Brain microvascular endothelial cell (primary cell): ENCODE data around the gene HNF1A.

Experiments used
- DNase-seq: peaks from one replicate; pipeline ENCODE4 v3.0.0-alpha.2; 2020
- H3K27ac ChIP-seq: fragments of 250-450 bp; sonication (Bioruptor Pico); 2 replicates; pipeline ENCODE4 v1.5.1; 2020; ENCODE audit warnings: mild to moderate bottlenecking, moderate library complexity
- H3K27me3 ChIP-seq: fragments of 250-450 bp; sonication (Bioruptor Pico); replicated peaks from 2 replicates; pipeline ENCODE4 v1.5.1; 2020; ENCODE audit warnings: mild to moderate bottlenecking
- H3K36me3 ChIP-seq: fragments of 250-450 bp; sonication (Bioruptor Pico); replicated peaks from 2 replicates; pipeline ENCODE4 v1.5.1; 2020; ENCODE audit warnings: mild to moderate bottlenecking
- H3K4me3 ChIP-seq: 2 replicates; pipeline ENCODE4 v1.5.1; 2011; ENCODE audit warnings: low read depth, mild to moderate bottlenecking, control low read depth, low read length, moderate library complexity
- CTCF ChIP-seq: IDR thresholded peaks from 2 replicates; pipeline ENCODE4 v1.5.1; 2011; ENCODE audit warnings: low read depth, mild to moderate bottlenecking, moderate library complexity, low read length, control low read depth, inconsistent platforms; ENCODE audit errors: missing control alignments
- in situ Hi-C: cut with HindIII; loops from 2 replicates; pipeline ENCODE4 v1.10.0; 2017; ENCODE audit warnings: low sequenced_read_pairs, low pct_ligation_motif_present

HNF1A gene

GRCh38 chr12:120971299-120972180, 6.8 kb upstream of the HNF1A start:
- Histone ChIP-seq H3K4me3 (no peak overlapping the region), H3K27me3 (no peaks in the 10 kb centered on the region), H3K27ac (no peak overlapping the region), H3K36me3 (no peaks in the 10 kb centered on the region)
- in situ Hi-C loops, result no loop called here
- TF ChIP-seq CTCF, result peak; percentile 78
- peak; percentile 51 for DNase-seq

GRCh38 chr12:120972870-120973543, 5.3 kb upstream of the HNF1A start:
- in situ Hi-C loops, result no loop called here
- no peak overlapping the region for H3K4me3 ChIP-seq
- no peaks in the 10 kb centered on the region for H3K36me3 ChIP-seq
- DNase-seq, result no peak
- H3K27me3 ChIP-seq, result no peaks in the 10 kb centered on the region
- no peak for TF ChIP-seq CTCF
- no peak overlapping the region for H3K27ac ChIP-seq

- Histone ChIP-seq H3K27me3 (no peaks in the 10 kb centered on the region), H3K36me3 (no peaks in the 10 kb centered on the region), H3K27ac (no peak overlapping the region), H3K4me3 (no peak overlapping the region)
- no peak for TF ChIP-seq CTCF
- DNase-seq, result no peak
- in situ Hi-C loops, result no loop called here
These were observed 630 bp upstream of the HNF1A start for GRCh38 chr12:120977531-120978295.

- no peak for DNase-seq
- no peaks in the 10 kb centered on the region for H3K36me3 ChIP-seq
- H3K27ac ChIP-seq, result no peak overlapping the region
- H3K27me3 ChIP-seq, result no peaks in the 10 kb centered on the region
- H3K4me3 ChIP-seq, result no peak overlapping the region
- in situ Hi-C loops, result no loop called here
- no peak for TF ChIP-seq CTCF
These were observed 998 bp downstream of the HNF1A start for GRCh38 chr12:120979220-120979861.

GRCh38 chr12:120979862-120980696, 1.7 kb downstream of the HNF1A start:
- H3K27ac ChIP-seq, result no peak overlapping the region
- TF ChIP-seq CTCF, result no peak
- in situ Hi-C loops, result no loop called here
- no peaks in the 10 kb centered on the region for H3K27me3 ChIP-seq
- no peak overlapping the region for H3K4me3 ChIP-seq
- no peak for DNase-seq
- no peaks in the 10 kb centered on the region for H3K36me3 ChIP-seq
